GM19467 (cell line): ENCODE results near the gene MTR.
"Not testable (repeated sequence)": the region's sequence is repeated elsewhere in the genome, so short reads cannot be mapped to it uniquely, and the experiment has no call there.

Experiments
- ATAC-seq: cut with Tn5 transposase; IDR thresholded peaks from one replicate; pipeline ENCODE4 v1.9.1; 2021; ENCODE audit warnings: mild to moderate bottlenecking, moderate library complexity; ENCODE audit not compliant: unreplicated experiment

MTR gene

GRCh38 chr1:236830116-236830515 lies 35.0 kb downstream of the MTR start:
- ATAC-seq = no peak

DNA sequence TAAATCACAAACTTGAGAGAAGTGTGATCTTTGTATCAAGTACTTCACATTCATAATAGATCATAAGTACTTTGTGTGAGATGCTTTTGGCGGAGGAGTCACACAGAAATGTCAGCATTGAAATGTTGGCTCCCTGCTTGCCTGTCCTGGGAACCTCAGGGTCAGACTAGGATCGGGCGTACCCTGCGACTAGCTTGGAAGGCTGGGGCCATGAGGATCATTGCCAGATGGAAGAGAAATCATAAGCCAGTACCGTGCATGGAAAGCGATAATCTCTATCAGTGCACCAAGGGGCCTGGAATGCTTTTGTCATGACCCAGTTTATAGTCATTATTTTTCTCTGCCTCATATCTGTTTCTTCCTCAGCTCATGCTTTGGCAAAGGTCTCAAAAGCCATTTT lies 35.5 kb downstream of the MTR start:
- ATAC-seq = no peak

DNA sequence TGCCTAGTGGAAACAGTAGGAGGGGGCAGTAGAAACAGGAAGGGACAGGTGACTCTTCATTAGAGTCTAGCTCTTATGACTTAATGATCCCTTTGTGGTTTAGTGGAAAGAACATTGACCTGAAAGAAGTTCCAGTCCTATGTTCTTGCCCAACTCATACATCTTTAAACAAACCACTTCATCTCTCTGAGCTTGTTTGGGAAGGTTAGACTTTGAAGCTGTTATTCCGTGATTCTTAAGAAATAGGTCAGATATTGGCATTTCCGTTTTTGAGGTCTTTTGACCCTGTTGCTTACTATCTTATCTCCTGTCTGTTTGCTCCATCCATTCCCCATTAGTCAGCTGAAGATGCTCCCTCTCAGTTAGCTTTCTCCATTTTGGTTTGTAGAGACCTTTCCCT lies 38.5 kb downstream of the MTR start:
- ATAC-seq = no peak

- no peak for ATAC-seq
Observed at GRCh38 chr1:236834876-236835275, 39.8 kb downstream of the MTR start.

DNA sequence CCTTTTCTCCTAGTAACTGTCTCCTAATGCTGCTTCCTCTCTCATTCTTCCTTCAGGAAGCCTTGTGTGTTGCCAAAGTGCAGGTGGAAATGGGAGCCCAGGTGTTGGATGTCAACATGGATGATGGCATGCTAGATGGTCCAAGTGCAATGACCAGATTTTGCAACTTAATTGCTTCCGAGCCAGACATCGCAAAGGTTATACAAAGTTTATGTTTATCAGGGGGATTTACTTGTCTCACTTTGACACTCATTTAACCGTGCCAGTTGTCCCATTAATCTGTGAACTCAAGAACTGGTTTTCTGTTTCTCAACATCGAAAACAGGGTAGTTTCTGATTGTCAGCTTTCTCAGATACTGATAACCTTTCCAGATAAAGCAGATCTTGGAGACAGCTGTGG lies 40.4 kb downstream of the MTR start:
- no peak for ATAC-seq

DNA sequence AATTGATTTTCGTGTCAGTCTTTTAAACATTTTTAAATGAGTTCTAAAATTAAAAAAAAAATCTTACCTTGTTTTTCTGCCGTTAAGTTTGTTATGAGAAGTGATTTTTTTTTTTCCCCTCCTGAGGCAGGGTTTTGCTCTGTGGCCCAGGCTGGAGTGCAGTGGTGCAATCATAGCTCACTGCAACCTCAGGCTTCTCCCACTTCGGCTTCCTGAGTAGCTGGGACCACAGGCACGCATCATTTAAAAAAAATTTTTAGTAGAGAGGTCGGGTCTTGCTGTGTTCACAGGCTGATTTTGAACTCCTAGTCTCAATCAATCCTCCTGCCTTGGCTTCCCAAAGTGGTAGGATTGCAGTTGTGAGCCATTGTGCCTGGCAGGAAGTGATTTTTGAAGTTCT lies 41.1 kb downstream of the MTR start:
- no peak for ATAC-seq

- no peak for ATAC-seq
Observed at GRCh38 chr1:236837115-236837514, 42.0 kb downstream of the MTR start.

DNA sequence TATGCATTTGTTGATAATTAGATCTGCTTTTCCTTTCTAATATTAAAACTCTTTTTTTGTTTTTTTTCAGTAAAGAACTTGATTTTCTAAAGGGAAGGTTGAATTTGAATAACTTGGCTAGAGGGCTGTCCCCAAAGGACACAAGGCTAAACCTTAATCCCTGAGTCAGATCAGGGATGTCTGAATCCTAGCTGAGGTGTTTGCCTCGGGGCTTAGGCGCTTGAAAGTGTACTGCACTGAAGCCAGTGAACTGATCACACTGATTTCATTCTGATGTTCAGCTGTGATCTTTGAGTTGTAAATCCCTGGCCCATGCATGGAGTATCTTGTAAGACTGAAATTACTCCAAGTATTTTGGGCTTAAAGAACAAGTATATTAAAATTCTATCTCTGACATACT lies 42.8 kb downstream of the MTR start:
- ATAC-seq = no peak

GRCh38 chr1:236841341-236841740 lies 46.2 kb downstream of the MTR start:
- no peak for ATAC-seq

DNA sequence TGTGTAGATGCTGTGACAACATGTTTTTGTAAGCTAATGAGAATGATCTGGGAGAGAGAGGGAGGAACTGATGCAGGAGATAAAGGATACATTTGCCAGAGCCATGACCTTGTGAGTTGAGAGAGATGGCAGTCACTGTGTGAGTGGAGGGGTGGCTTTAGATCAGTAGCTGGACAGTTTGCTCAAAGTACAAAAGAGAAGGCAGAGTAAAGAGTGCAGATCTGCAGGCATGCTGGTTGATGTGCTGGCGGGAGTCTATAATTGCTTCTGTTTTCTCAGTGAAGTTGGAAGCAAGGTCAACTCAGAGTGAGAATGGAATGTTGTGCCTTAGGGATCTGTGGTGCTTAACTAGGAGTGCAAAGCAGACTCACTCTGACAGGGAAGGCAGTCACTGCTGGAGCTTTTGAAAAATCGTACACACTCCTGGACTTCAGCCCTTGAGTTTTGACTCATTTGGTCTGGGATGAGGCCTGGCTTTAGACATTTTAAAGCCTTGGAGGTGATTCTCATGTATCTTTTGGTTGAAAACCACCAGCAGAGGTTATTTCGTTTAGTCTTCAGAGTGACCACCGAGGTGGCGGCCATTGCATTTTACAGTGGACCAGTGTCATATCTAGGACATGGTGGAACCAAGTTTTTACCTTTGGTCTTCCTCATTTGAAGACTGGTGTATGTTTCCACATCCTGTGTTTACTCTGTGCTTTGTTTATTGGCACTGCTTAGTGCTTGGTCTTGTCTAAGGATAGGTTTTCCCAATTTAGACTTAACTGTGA lies 49.6 kb downstream of the MTR start:
- ATAC-seq = no peak

DNA sequence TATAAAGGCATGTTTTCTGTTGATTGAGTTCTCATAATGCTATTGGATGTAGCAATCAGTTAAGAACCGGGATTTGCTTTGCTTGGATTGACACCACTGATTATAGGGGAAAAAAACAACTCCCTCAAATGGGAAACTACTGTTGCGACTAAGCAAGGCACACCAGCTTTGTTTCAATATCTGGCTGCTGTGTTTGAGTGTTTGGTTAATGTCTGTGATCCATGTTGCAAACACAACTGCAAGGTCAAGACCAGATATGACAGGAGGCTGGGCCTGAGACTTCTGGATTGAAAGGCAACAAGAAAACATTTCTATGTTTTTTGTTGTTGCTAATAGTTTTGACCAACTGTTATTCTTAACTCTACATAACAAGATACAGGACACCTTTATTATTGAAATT lies 50.7 kb downstream of the MTR start:
- ATAC-seq = no peak

- ATAC-seq = no peak
Observed at GRCh38 chr1:236848274-236848923, 53.3 kb downstream of the MTR start.

DNA sequence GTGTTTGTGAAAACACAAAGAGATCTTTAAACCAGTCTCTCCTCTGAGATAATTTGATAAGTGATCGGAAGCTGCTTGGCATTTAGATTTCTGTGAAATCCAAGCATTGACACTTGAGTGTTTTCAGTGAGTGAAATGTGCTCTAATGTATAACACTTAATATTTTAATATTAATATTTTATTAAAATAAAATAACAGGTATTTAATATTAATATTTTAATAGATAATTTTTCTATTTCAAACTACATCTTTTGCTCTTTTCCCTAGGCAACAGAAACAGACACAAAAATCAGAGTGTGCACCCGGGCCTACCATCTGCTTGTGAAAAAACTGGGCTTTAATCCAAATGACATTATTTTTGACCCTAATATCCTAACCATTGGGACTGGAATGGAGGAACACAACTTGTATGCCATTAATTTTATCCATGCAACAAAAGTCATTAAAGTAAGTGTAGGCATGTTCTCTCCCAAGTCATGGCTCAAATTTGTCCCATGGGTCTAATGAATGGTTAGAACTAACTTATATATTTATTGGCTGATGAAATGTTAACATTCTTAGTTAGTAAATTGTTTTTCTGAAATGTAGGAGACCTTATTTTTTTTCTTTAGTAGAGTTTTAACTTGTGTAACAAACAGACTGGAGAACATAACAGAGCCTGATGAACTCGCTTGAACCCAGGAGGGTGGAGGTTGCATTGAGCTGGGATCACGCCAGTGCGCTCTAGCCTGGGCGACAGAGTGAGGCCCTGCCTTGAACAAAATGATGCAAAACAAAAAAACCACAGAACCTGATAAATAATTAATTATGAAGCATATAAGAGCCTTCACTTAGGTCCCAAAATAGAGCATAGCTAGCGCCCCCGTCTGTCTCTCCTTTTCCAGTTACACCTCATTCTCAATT lies 55.2 kb downstream of the MTR start:
- no peak for ATAC-seq

DNA sequence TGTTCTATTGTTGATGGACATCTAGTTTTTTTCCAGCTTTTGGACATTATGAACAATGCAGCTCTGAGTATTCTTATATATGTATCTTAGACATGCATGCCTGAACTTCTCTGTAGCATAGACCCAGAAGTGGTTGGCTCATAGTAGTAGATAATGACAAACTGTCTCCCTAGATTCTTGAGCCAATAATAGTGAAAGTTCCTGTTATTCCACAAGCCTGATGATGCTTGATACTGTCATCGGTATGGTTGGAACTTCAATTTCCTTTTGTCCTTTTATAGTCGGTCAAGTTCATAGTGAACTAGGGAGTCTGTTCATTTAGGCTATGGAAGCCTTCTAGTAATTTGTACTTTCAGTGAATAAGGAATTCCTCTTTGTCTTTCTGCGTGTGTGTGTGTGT lies 56.8 kb downstream of the MTR start:
- ATAC-seq = no peak

DNA sequence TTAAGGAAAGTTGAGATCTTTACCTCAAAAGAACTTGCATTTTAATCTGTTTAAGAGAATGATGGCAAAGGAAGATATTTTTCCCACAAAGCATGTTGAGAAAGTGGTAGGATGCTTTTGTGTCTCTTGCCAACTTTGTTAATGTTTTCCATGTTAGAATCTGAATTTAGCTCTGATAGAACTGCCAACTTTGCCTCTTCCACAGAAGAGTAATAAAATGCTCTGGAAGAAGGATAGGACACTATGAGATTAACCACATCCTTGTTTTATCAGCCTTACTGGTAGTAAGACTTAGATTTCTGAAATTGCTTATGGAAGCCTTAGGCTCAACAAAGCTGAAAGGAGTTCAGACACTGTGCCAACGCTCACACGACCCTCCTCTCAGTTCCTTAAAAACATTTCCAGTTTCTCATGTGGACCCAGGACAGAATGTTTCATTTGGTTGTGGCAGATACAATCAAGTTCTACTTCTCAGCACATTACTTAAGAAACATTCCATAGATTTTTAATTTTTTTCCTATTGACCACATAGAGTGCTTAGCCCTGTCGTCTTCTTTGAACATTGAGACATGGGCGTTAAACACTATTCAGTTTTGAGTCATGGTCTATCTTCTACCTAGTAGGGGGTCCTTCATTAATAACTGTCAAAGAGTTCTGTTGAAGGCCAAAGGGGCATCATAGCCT lies 59.0 kb downstream of the MTR start:
- ATAC-seq = no peak

GRCh38 chr1:236854605-236854983 lies 59.5 kb downstream of the MTR start:
- ATAC-seq = no peak

- ATAC-seq = not testable (repeated sequence)
Observed at GRCh38 chr1:236856649-236857048, 61.6 kb downstream of the MTR start.

- ATAC-seq = no peak
Observed at GRCh38 chr1:236858165-236858564, 63.1 kb downstream of the MTR start.

DNA sequence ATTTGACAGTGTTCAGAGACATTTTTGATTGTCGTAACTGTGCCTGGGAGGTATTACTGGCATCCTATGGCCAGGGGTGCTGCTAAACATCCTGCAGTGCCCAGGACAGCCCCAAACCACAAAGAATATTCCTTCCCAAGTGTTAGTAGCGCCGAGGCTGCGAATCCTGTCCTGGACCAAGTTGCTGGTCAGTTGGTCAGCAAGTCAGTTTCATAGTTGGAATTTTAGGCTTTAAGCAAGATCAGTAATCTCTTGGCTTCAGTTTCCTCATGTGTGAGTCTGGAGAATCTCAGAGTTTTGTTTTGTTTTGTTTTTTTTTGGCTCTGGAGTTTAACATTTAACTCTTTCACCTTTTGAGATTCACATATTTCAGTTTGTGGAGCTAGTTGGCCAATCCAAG lies 65.0 kb downstream of the MTR start:
- ATAC-seq = no peak

- no peak for ATAC-seq
Observed at GRCh38 chr1:236860674-236861073, 65.6 kb downstream of the MTR start.

- ATAC-seq = no peak
Observed at GRCh38 chr1:236861560-236862218, 66.6 kb downstream of the MTR start.
